Aortic smooth muscle cell (primary cell): ENCODE data around the gene G6PC1. TPM values are rescaled to one million over a fixed set of nuclear protein-coding genes. Genes with fewer than 3 reads are reported as not detected.

Source experiments
- total RNA-seq: library from RNA; depleted of rRNA; stranded (reverse); fragments of >200 nt; gene quantifications from 2 replicates; pipeline ENCODE4 v1.2.3, GENCODE V29; 2014

The G6PC1 gene
- total RNA-seq, result not detected in 2 replicates

GRCh38 chr17:42900460-42901331 lies at the start of gene G6PC1:
Gene G6PC1, plus strand, starts transcription at chr17:42900799. Its CDS starts 78 bp downstream, at chr17:42900877.

GRCh38 chr17:42850954-42851353 lies 49.6 kb upstream of the G6PC1 start, which contains the start of gene AOC3:
Gene AOC3, plus strand, starts transcription at chr17:42851199. Its CDS starts 145 bp downstream, at chr17:42851344.

Other genes starting within 250 kb of the G6PC1 start
- 6.5 and 9.3 TPM in 2 replicates for gene TUBG2, start 241.5 kb upstream of the G6PC1 start, total RNA-seq
- 13.3 and 17.8 TPM in 2 replicates for gene PLEKHH3, start 223.8 kb upstream of the G6PC1 start, total RNA-seq
- 2.1 and 2.8 TPM in 2 replicates for gene CCR10, start 219.0 kb upstream of the G6PC1 start, total RNA-seq
- gene CNTNAP1, start 218.3 kb upstream of the G6PC1 start, total RNA-seq, result 25.1 and 38.4 TPM in 2 replicates
- 14.9 and 15.6 TPM in 2 replicates for gene EZH1, start 155.8 kb upstream of the G6PC1 start, total RNA-seq
- 0.19 and 0.26 TPM in 2 replicates for gene RAMP2, start 139.6 kb upstream of the G6PC1 start, total RNA-seq
- gene VPS25, start 127.3 kb upstream of the G6PC1 start, total RNA-seq, result 57.4 and 57.7 TPM in 2 replicates
- 0.06 TPM in 1 of 2 replicates, not detected in the other for gene WNK4, start 120.2 kb upstream of the G6PC1 start, total RNA-seq
- 69.2 and 82.2 TPM in 2 replicates for gene COA3, start 102.1 kb upstream of the G6PC1 start, total RNA-seq
- 0.12 and 0.13 TPM in 2 replicates for gene CNTD1, start 101.9 kb upstream of the G6PC1 start, total RNA-seq
- 159 and 176 TPM in 2 replicates for gene BECN1, start 76.5 kb upstream of the G6PC1 start, total RNA-seq
- 65.0 and 66.4 TPM in 2 replicates for gene PSME3, start 67.4 kb upstream of the G6PC1 start, total RNA-seq
- gene AOC2, start 56.2 kb upstream of the G6PC1 start, total RNA-seq, result 0.40 and 0.56 TPM in 2 replicates
- gene AOC3, start 49.6 kb upstream of the G6PC1 start, total RNA-seq, result 0.26 and 0.44 TPM in 2 replicates
- gene AARSD1, start 63.7 kb downstream of the G6PC1 start, total RNA-seq, result 23.4 and 37.5 TPM in 2 replicates
- not detected in 2 replicates for gene PTGES3L, start 79.3 kb downstream of the G6PC1 start, total RNA-seq
- 7.6 and 9.2 TPM in 2 replicates for gene RUNDC1, start 79.8 kb downstream of the G6PC1 start, total RNA-seq
- 1,070 and 1,150 TPM in 2 replicates for gene RPL27, start 97.6 kb downstream of the G6PC1 start, total RNA-seq
- 35.9 and 40.0 TPM in 2 replicates for gene IFI35, start 106.0 kb downstream of the G6PC1 start, total RNA-seq
- gene VAT1, start 121.6 kb downstream of the G6PC1 start, total RNA-seq, result 187 and 189 TPM in 2 replicates
- gene RND2, start 124.4 kb downstream of the G6PC1 start, total RNA-seq, result 0.12 and 0.13 TPM in 2 replicates
- gene BRCA1, start 224.6 kb downstream of the G6PC1 start, total RNA-seq, result 15.0 and 25.8 TPM in 2 replicates